Stomach (tissue), 9 donors: ENCODE measurements around the gene PTH2. TPM values are rescaled to one million over a fixed set of nuclear protein-coding genes. Genes with fewer than 3 reads are reported as not detected.
"Not testable (repeated sequence)": the region's sequence is repeated elsewhere in the genome, so short reads cannot be mapped to it uniquely, and the experiment has no call there.

ENCODE experiments used
- DNase-seq, 2 donors: peaks; one replicate each; pipeline versions ENCODE4 v3.0.0 to v3.0.0-alpha.2; 2013 to 2019
- H3K27ac ChIP-seq, 5 donors: fragments of 200-600 bp in 4 of 5; sonication (generic) in 4 of 5; one replicate each; pipeline ENCODE4 v1.5.1; 2013 to 2019; ENCODE audit warnings: mild to moderate bottlenecking in 1 of 5, moderate library complexity in 1 of 5
- H3K27me3 ChIP-seq, 3 donors: fragments of 200-600 bp; sonication (generic); one replicate each; pipeline ENCODE4 v1.5.1; 2017 to 2019; ENCODE audit warnings: mixed run types in 1 of 3
- H3K36me3 ChIP-seq, 4 donors: fragments of 200-600 bp; sonication (generic); 1 replicate in 3 of 4; 2 replicates in 1 of 4; pipeline ENCODE4 v1.5.1; 2016 to 2019
- H3K4me1 ChIP-seq, 4 donors: fragments of 200-600 bp; sonication (generic); one replicate each; pipeline ENCODE4 v1.5.1; 2016 to 2019
- H3K4me3 ChIP-seq, 4 donors: fragments of 200-600 bp; sonication (generic) in 3 of 4; one replicate each; pipeline ENCODE4 v1.5.1; 2016 to 2019; ENCODE audit warnings: mild to moderate bottlenecking in 1 of 4
- H3K9me3 ChIP-seq, 4 donors: fragments of 200-600 bp; sonication (generic); one replicate each; pipeline ENCODE4 v1.5.1; 2016 to 2019
- CTCF ChIP-seq, 7 experiments: fragments of 450-650 bp in 4 of 7; fragments of 200-600 bp in 3 of 7; sonication (generic) in 3 of 7; IDR thresholded peaks; one replicate each; pipeline ENCODE4 v1.5.1; 2016 to 2019; ENCODE audit warnings: antibody characterized with exemption in 7 of 7, control low read depth in 2 of 7, mild to moderate bottlenecking in 1 of 7
- EP300 ChIP-seq: sonication (generic); formaldehyde crosslinking; IDR thresholded peaks from one replicate; pipeline ENCODE4 v1.6.1; 2017; ENCODE audit warnings: antibody characterized with exemption
- POLR2A ChIP-seq, 4 donors: fragments of 450-650 bp; IDR thresholded peaks; one replicate each; pipeline ENCODE4 v1.6.1; 2016; ENCODE audit warnings: antibody characterized with exemption in 4 of 4, control low read depth in 2 of 4, mild to moderate bottlenecking in 1 of 4, moderate library complexity in 1 of 4
- POLR2AphosphoS5 ChIP-seq, 3 donors: sonication (generic); formaldehyde crosslinking; IDR thresholded peaks; one replicate each; pipeline ENCODE4 v1.6.1; 2016; ENCODE audit warnings: antibody characterized with exemption in 3 of 3
- whole genome bisulfite sequencing, 5 donors: extraction: QIAGEN DNeasy Blood & Tissue Kit in 3 of 5; methylation state at CpG; one replicate each; pipeline versions ENCODE4 v1.1.5 to v1.1.7; 2013 to 2018; 5-methylcytosine and 5-hydroxymethylcytosine counted together
- intact Hi-C: fragments of 100-400 bp; cut with DNase I; formaldehyde crosslinking; loops from one replicate; pipeline ENCODE4 v1.15.1; 2023; ENCODE audit warnings: low total_unique reads
- polyA plus RNA-seq, 3 donors: library from polyadenylated mRNA; stranded (reverse); fragments of 200-250 nt; gene quantifications; one replicate each; pipeline ENCODE4 v1.2.3, GENCODE V29; 2013
- total RNA-seq, 5 donors: library from RNA; depleted of rRNA; stranded (reverse); fragments of >200 nt; gene quantifications; one replicate each; pipeline versions ENCODE4 v1.1.0 to v1.2.3, GENCODE V29; 2014 to 2016
- donor health status: healthy with polysubstance abuse.
- donor health status: Bipolar disorder and iron deficiency.
- donor health status: healthy.

Gene PTH2
- total and polyA plus RNA-seq, 8 donors = not detected

DNA sequence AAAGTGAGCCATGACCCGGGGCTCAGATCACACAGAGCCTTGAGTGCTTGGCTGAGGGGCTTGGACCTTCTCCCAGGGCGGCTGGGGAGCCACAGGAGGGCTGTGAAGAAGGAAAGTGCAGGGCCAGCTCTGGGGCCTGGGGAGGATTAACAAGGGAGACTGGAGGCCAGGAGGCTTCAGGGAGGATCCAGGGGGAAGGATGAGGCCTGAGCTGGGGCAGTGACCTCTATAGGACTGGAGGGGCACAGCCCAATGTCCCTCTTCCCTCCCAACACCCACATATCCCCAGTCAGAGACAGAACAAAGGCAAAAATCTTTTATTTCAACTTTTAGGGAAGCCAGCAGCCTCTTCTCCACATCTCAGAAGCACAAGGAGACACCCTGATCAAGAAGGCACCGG is 22.8 kb upstream of the PTH2 start:
- Histone ChIP-seq H3K4me1 (peaks cover 0 to 60% (median 39%) of the 10 kb centered on the region in 4 donors), H3K27me3 (peaks cover 0 to 21% (median 14%) of the 10 kb centered on the region in 3 donors), H3K36me3 (peaks cover 10 to 43% (median 38%) of the 10 kb centered on the region in 4 donors), H3K9me3 (no peaks in the 10 kb centered on the region), H3K27ac (no peak overlapping the region), H3K4me3 (no peak overlapping the region)
- no peak for DNase-seq
- 66 to 95% (median 86%) methylated on average over 3 of the region's 3 CpGs for WGBS, 5 donors
- intact Hi-C loops = no loop called here
- TF ChIP-seq POLR2A (IDR thresholded peaks at IDR 0.05) (no peak), CTCF (IDR thresholded peaks at IDR 0.05) (no peak), EP300 (no peak), POLR2AphosphoS5 (IDR thresholded peaks at IDR 0.05) (no peak)

GRCh38 chr19:49444100-49444700 is 21.0 kb upstream of the PTH2 start:
- not testable (repeated sequence) for H3K9me3 ChIP-seq, DNase-seq
- H3K36me3 ChIP-seq = peaks cover 7 to 35% (median 28%) of the 10 kb centered on the region in 4 donors
- intact Hi-C loops = loop anchor here (5.0 kb wide), 1 partner anchor 52 kb away; no protein-coding TSS in a partner anchor
- peak overlapping the region in 1 of 4 donors; percentile 70 for H3K4me3 ChIP-seq
- H3K27ac ChIP-seq = peak overlapping the region in 1 of 5 donors; percentile 80
- H3K4me1 ChIP-seq = peaks cover 0 to 48% (median 29%) of the 10 kb centered on the region in 4 donors
- WGBS, 5 donors = 52 to 68% (median 56%) methylated on average over 5 of the region's 5 CpGs
- peaks cover under 1 to 39% (median 32%) of the 10 kb centered on the region in 3 donors for H3K27me3 ChIP-seq

DNA sequence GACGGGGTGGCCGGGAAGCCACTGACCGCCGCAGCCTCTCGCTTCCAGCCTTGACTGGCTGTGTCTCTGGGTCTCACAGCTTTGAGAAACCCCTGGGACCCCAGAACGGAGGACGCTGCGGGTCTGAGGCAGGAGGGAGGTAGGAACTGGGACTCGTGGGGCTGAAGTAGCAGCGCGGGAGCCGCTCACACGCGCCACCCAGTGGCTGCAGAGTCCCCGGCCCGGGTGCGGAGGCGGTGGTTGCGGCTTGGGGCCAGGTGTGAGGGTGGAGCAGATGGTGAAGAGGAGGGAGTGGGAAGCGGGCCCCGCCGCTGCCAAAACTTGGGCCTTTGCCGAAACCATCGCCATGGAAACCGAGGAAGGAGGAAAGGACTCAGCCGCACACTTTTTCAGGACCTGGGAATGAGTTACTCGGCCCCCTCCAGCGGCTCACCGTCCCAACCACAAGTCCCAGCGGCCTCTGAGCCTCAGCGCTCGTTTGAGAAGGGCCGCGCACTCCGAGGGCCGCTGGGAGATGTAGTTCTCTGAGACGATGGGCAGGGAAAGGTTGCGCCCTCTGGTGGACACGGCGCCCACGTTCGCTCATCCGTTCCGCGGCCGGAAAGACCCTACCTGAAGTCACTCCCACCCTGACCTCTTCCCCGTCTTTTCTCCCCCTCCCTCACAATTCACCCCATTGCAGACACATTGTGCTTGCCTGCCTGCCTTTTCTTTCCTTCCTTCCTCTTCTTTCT is 20.3 kb upstream of the PTH2 start:
- Histone ChIP-seq H3K27me3 (peaks cover 5 to 46% (median 38%) of the 10 kb centered on the region in 3 donors), H3K27ac (peak overlapping the region; percentile 68 to 89 (median 82)), H3K36me3 (peaks cover 6 to 28% (median 21%) of the 10 kb centered on the region in 4 donors), H3K9me3 (no peaks in the 10 kb centered on the region), H3K4me1 (peaks cover 0 to 46% (median 28%) of the 10 kb centered on the region in 4 donors), H3K4me3 (peak overlapping the region; percentile 54 to 89 (median 66))
- peak in 1 of 3 donors; percentile 71 for TF ChIP-seq POLR2AphosphoS5 (IDR thresholded peaks at IDR 0.05)
- TF ChIP-seq CTCF (IDR thresholded peaks at IDR 0.05) = peak in 6 of 7 experiments; percentile 26 to 93 (median 78)
- TF ChIP-seq POLR2A (IDR thresholded peaks at IDR 0.05) = no peak
- TF ChIP-seq EP300 = no peak
- intact Hi-C loops = loop anchor here (5.0 kb wide), 1 partner anchor 51 kb away; no protein-coding TSS in a partner anchor
- WGBS, 5 donors = 0% methylated on average over 36 to 47 of the region's 47 CpGs
- DNase-seq = peak; percentile 95 to 98

- WGBS, 5 donors = 1 to 3% (median 1%) methylated on average over 31 to 43 of the region's 43 CpGs
- peak overlapping the region; percentile 68 to 89 (median 82) for H3K27ac ChIP-seq
- peaks cover 5 to 53% (median 43%) of the 10 kb centered on the region in 3 donors for H3K27me3 ChIP-seq
- TF ChIP-seq POLR2A (IDR thresholded peaks at IDR 0.05) (no peak), POLR2AphosphoS5 (IDR thresholded peaks at IDR 0.05) (no peak), EP300 (no peak)
- DNase-seq = peak; percentile 90 to 95
- peak overlapping the region; percentile 54 to 89 (median 66) for H3K4me3 ChIP-seq
- intact Hi-C loops = loop anchor here (5.0 kb wide), 1 partner anchor 51 kb away; no protein-coding TSS in a partner anchor
- H3K36me3 ChIP-seq = peaks cover 6 to 21% (median 17%) of the 10 kb centered on the region in 4 donors
- H3K4me1 ChIP-seq = peaks cover 0 to 39% (median 27%) of the 10 kb centered on the region in 4 donors
- H3K9me3 ChIP-seq = no peaks in the 10 kb centered on the region
These were observed 19.6 kb upstream of the PTH2 start for GRCh38 chr19:49442771-49443365.

DNA sequence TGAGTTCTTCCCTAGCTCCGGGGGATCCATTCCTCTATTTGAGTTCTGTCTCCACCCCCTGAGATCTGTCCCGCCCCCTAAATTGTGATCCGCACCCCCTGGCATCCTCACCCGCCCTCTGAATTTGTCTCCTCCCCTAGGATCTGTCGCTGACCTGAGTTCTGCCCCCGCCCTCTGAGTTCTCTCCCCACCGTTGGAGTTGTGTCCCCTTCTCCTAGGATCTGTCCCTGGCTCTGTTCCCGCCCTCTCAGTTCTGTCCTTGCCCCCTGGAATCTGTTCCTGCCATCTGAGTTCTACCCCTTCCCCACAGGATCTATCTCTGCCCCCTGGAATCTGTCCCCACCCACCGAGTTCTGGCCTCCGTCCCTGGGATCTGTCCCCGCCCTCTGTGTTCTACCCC is 19.1 kb upstream of the PTH2 start:
- Histone ChIP-seq H3K27me3 (peaks cover 5 to 58% (median 49%) of the 10 kb centered on the region in 3 donors), H3K4me1 (peaks cover 0 to 35% (median 22%) of the 10 kb centered on the region in 4 donors), H3K36me3 (peaks cover 6 to 16% (median 13%) of the 10 kb centered on the region in 4 donors), H3K9me3 (no peaks in the 10 kb centered on the region), H3K27ac (peak overlapping the region in 4 of 5 donors; percentile 35 to 89 (median 82)), H3K4me3 (peak overlapping the region; percentile 54 to 89 (median 66))
- no peak for DNase-seq
- TF ChIP-seq POLR2A (IDR thresholded peaks at IDR 0.05) = no peak
- TF ChIP-seq CTCF (IDR thresholded peaks at IDR 0.05) = no peak
- TF ChIP-seq POLR2AphosphoS5 (IDR thresholded peaks at IDR 0.05) = no peak
- TF ChIP-seq EP300 = no peak
- intact Hi-C loops = loop anchor here (5.0 kb wide), 1 partner anchor 50 kb away; no protein-coding TSS in a partner anchor
- WGBS, 5 donors = 4 to 8% (median 7%) methylated on average over 11 of the region's 11 CpGs
